Fibroblast of lung (primary cell): ENCODE data around the gene FAM83E. TPM values are rescaled to one million over a fixed set of nuclear protein-coding genes. Genes with fewer than 3 reads are reported as not detected.

ENCODE experiments used
- DNase-seq, 2 donors: peaks; one replicate each; pipeline versions ENCODE4 v3.0.0 to v3.0.0-alpha.2; 2010; ENCODE audit warnings: low read depth in 2 of 2
- H2AFZ ChIP-seq: 2 replicates; pipeline ENCODE4 v1.5.1; 2012; ENCODE audit warnings: low read length, control low read depth, inconsistent platforms
- H3K27ac ChIP-seq: 2 replicates; pipeline ENCODE4 v1.5.1; 2011; ENCODE audit warnings: low read length, control low read depth; ENCODE audit not compliant: insufficient read depth
- H3K27me3 ChIP-seq: 2 replicates; pipeline ENCODE4 v1.5.1; 2011; ENCODE audit warnings: mild to moderate bottlenecking, low read length; ENCODE audit not compliant: control insufficient read depth, insufficient read depth
- H3K36me3 ChIP-seq: 2 replicates; pipeline ENCODE4 v1.5.1; 2011; ENCODE audit warnings: low read length; ENCODE audit not compliant: control insufficient read depth, insufficient read depth
- H3K4me1 ChIP-seq: 2 replicates; pipeline ENCODE4 v1.5.1; 2011; ENCODE audit warnings: low read length; ENCODE audit not compliant: control insufficient read depth, insufficient read depth; ENCODE audit errors: extremely low read depth
- H3K4me2 ChIP-seq: 2 replicates; pipeline ENCODE4 v1.5.1; 2011; ENCODE audit warnings: low read length, control low read depth; ENCODE audit not compliant: insufficient read depth; ENCODE audit errors: extremely low read depth
- H3K4me3 ChIP-seq, 4 experiments: fragments of 200-600 bp in 1 of 4; sonication (generic) in 1 of 4; replicated peaks in 1 of 4; 2 replicates each; pipeline ENCODE4 v1.5.1; 2011 to 2016; ENCODE audit warnings: low read length in 4 of 4, low read depth in 3 of 4, mild to moderate bottlenecking in 3 of 4, control low read depth in 2 of 4, inconsistent platforms in 1 of 4, mixed read lengths in 1 of 4; ENCODE audit not compliant: insufficient read depth in 1 of 4; ENCODE audit errors: control extremely low read depth in 1 of 4
- H3K79me2 ChIP-seq: 2 replicates; pipeline ENCODE4 v1.5.1; 2012; ENCODE audit warnings: mild to moderate bottlenecking, low read length, inconsistent platforms; ENCODE audit not compliant: control insufficient read depth, insufficient read depth
- H3K9ac ChIP-seq: 2 replicates; pipeline ENCODE4 v1.5.1; 2011; ENCODE audit warnings: mild to moderate bottlenecking, low read length, control low read depth; ENCODE audit not compliant: insufficient read depth
- H3K9me3 ChIP-seq: 2 replicates; pipeline ENCODE4 v1.5.1; 2012; ENCODE audit warnings: low read depth, low read length; ENCODE audit not compliant: control insufficient read depth, insufficient read depth
- H4K20me1 ChIP-seq: 2 replicates; pipeline ENCODE4 v1.5.1; 2011; ENCODE audit warnings: low read length; ENCODE audit not compliant: control insufficient read depth, insufficient read depth; ENCODE audit errors: extremely low read depth
- EZH2 ChIP-seq: IDR thresholded peaks from 2 replicates; pipeline ENCODE4 v1.5.1; 2012; ENCODE audit warnings: low read length, control low read depth, mild to moderate bottlenecking; ENCODE audit errors: missing control alignments
- polyA minus RNA-seq: library from RNA; depleted of rRNA, polyadenylated mRNA; stranded (reverse); fragments of >200 nt; gene quantifications from 2 replicates; pipeline ENCODE4 v1.2.3, GENCODE V29; 2011; ENCODE audit warnings: low replicate concordance
- polyA plus RNA-seq, 2 donors: library from polyadenylated mRNA; depleted of rRNA in 1 of 2; stranded (reverse) in 1 of 2; unstranded in 1 of 2; fragments of >200 nt; gene quantifications; 2 replicates each; pipeline ENCODE4 v1.2.1, GENCODE V29; 2011 to 2012; ENCODE audit warnings: missing spikeins in 1 of 2
- total RNA-seq: library from RNA; depleted of rRNA; stranded (reverse); fragments of >200 nt; gene quantifications from 2 replicates; pipeline ENCODE4 v1.2.1, GENCODE V29; 2014
- TF ChIP-seq, protein P1 (sequence below), 2 donors: IDR thresholded peaks in 1 of 2; conservative IDR thresholded peaks in 1 of 2; 1 replicate in 1 of 2; 2 replicates in 1 of 2; pipeline ENCODE4 v1.5.1; 2011 to 2012; ENCODE audit warnings: low read length in 2 of 2, control low read depth in 1 of 2, inconsistent platforms in 1 of 2, low read depth in 1 of 2, mild to moderate bottlenecking in 1 of 2

The FAM83E gene
- 0.50 and 1.0 TPM in 2 replicates for total RNA-seq
- polyA plus RNA-seq: not detected in 2 replicates
- not detected in 2 replicates for polyA plus RNA-seq (2012)
- not detected in 2 replicates for polyA minus RNA-seq

- no peaks in the 10 kb centered on the region for H3K27me3 ChIP-seq
- H3K9ac ChIP-seq: no peak within 1 kb of the TSS
- H3K36me3 ChIP-seq: peaks cover 28% of the 10 kb centered on the region
- peaks cover 2% of the 10 kb centered on the region for H4K20me1 ChIP-seq
- no peak within 1 kb of the TSS for H3K4me3 ChIP-seq
- no peak for DNase-seq
- H3K4me1 ChIP-seq: peaks cover 12% of the 10 kb centered on the region
- H3K27ac ChIP-seq: no peak within 1 kb of the TSS
- H3K4me2 ChIP-seq: no peak within 1 kb of the TSS
- TF ChIP-seq, protein P1, sequence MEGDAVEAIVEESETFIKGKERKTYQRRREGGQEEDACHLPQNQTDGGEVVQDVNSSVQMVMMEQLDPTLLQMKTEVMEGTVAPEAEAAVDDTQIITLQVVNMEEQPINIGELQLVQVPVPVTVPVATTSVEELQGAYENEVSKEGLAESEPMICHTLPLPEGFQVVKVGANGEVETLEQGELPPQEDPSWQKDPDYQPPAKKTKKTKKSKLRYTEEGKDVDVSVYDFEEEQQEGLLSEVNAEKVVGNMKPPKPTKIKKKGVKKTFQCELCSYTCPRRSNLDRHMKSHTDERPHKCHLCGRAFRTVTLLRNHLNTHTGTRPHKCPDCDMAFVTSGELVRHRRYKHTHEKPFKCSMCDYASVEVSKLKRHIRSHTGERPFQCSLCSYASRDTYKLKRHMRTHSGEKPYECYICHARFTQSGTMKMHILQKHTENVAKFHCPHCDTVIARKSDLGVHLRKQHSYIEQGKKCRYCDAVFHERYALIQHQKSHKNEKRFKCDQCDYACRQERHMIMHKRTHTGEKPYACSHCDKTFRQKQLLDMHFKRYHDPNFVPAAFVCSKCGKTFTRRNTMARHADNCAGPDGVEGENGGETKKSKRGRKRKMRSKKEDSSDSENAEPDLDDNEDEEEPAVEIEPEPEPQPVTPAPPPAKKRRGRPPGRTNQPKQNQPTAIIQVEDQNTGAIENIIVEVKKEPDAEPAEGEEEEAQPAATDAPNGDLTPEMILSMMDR (conservative IDR thresholded peaks at IDR 0.05 in 1 of 2, IDR thresholded peaks at IDR 0.05 in 1 of 2; ENCODE audit: low read depth in 1 of 2, low read length in 2 of 2): no peak
- TF ChIP-seq EZH2: no peak
- H3K79me2 ChIP-seq: peaks cover 35% of the 10 kb centered on the region
- H2AFZ ChIP-seq: no peak within 1 kb of the TSS
- H3K9me3 ChIP-seq: no peaks in the 10 kb centered on the region
These were observed at the start of gene FAM83E for GRCh38 chr19:48614436-48615230. Gene FAM83E (minus strand): TSS chr19:48615076. CDS start chr19:48613372, 1,704 bp downstream.

DNA sequence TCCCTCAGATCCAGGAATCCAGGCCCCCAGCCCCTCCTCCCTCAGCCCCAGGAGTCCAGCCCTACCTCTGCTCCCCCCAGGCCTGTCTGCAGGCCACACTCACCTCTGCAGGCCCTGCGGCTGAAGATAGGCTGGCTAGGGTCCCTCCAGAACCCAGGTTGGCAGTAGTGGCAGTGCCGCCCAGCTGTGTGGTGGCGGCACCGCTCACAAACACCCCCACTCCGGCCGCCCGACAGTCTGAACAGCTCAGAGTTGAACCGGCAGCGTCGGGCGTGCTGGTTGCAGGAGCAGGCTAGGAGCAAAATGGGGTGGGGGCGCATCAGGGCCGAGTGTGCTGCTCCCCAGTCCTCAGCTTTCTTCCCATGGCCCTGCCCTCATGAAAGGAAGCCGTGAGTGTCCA lies 49.6 kb upstream of the FAM83E start:
- DNase-seq: no peak
- no peaks in the 10 kb centered on the region for H4K20me1 ChIP-seq
- H3K79me2 ChIP-seq: no peaks in the 10 kb centered on the region
- no peak overlapping the region for H3K4me3 ChIP-seq
- H3K27ac ChIP-seq: no peak overlapping the region
- H2AFZ ChIP-seq: no peak overlapping the region
- H3K36me3 ChIP-seq: no peaks in the 10 kb centered on the region
- H3K9ac ChIP-seq: no peak overlapping the region
- TF ChIP-seq, protein P1 (conservative IDR thresholded peaks at IDR 0.05 in 1 of 2, IDR thresholded peaks at IDR 0.05 in 1 of 2; ENCODE audit: low read depth in 1 of 2, low read length in 2 of 2): no peak
- TF ChIP-seq EZH2: no peak
- no peak overlapping the region for H3K4me2 ChIP-seq
- no peaks in the 10 kb centered on the region for H3K9me3 ChIP-seq
- H3K27me3 ChIP-seq: no peaks in the 10 kb centered on the region
- H3K4me1 ChIP-seq: no peaks in the 10 kb centered on the region

- Histone ChIP-seq H3K9me3 (no peaks in the 10 kb centered on the region), H3K4me1 (no peaks in the 10 kb centered on the region), H3K4me3 (no peak overlapping the region), H3K4me2 (no peak overlapping the region), H3K9ac (no peak overlapping the region), H3K27me3 (no peaks in the 10 kb centered on the region), H3K79me2 (no peaks in the 10 kb centered on the region), H3K36me3 (no peaks in the 10 kb centered on the region), H2AFZ (no peak overlapping the region), H4K20me1 (no peaks in the 10 kb centered on the region), H3K27ac (no peak overlapping the region)
- DNase-seq: no peak
- TF ChIP-seq EZH2: no peak
- TF ChIP-seq, protein P1 (conservative IDR thresholded peaks at IDR 0.05 in 1 of 2, IDR thresholded peaks at IDR 0.05 in 1 of 2; ENCODE audit: low read depth in 1 of 2, low read length in 2 of 2): no peak
These were observed 48.8 kb upstream of the FAM83E start for GRCh38 chr19:48663667-48664066.
